ENCODE measurements around the gene GREB1. TPM values are rescaled to one million over a fixed set of nuclear protein-coding genes. Genes with fewer than 3 reads are reported as not detected.

The GREB1 gene
- total RNA-seq, 2 experiments from 2014 or later, result 0.10 to 0.29 TPM

- ChIA-PET CTCF (interaction anchor here (0.9 kb wide), 1 partner anchor 33 kb away, joined by 3 read pairs; no protein-coding TSS in a partner anchor), POLR2A (no interaction called here)
- no peaks in the 10 kb centered on the region for H3K9me3 Mint-ChIP-seq
- H3K4me1 Mint-ChIP-seq, result no peaks in the 10 kb centered on the region
- no peak overlapping the region for H3K27ac Mint-ChIP-seq
- H3K27me3 Mint-ChIP-seq, result peaks cover 26% of the 10 kb centered on the region
- no peak overlapping the region for H3K4me3 Mint-ChIP-seq
- no peak for DNase-seq
- H3K36me3 Mint-ChIP-seq (ENCODE audit: low read depth), result no peaks in the 10 kb centered on the region
Observed at GRCh38 chr2:11550901-11551568, 17.2 kb downstream of the GREB1 start.

DNA sequence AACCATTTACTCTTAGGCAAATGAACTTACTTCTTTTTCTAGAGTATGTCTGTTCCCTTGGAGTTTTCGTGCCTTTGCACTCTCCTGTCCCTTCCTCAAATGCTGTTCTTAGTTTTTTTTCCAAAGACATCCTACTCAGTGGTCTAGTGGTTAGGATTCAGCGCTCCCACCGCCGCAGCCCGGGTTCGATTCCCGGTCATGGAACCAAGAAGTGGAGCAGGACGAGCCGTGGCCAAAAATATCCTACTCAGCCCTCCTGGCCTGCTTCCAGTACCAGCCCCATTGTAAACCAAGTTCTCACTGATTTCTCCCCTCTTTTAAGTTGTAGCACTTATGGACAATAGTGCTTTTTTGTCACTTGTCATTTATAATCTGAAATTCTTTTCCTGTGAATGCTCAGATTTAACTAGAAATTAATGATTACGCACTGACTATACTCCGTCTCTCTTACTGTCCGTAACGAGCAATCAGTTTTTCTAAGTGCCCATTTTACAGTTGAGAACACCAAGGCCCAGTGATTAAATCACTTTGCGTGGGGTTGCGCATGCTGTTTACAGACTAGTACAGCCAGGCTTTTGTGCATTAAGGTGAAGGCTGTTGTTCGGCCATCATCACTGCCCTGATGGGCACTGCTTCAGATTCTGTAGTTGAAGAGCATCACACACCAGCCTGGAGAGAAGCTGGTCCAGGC is 17.9 kb downstream of the GREB1 start:
- H3K9me3 Mint-ChIP-seq, result no peaks in the 10 kb centered on the region
- no peak overlapping the region for H3K4me3 Mint-ChIP-seq
- H3K27me3 Mint-ChIP-seq, result peaks cover 31% of the 10 kb centered on the region
- DNase-seq, result no peak
- no peaks in the 10 kb centered on the region for H3K4me1 Mint-ChIP-seq
- ChIA-PET CTCF (no interaction called here), POLR2A (no interaction called here)
- no peaks in the 10 kb centered on the region for H3K36me3 Mint-ChIP-seq (ENCODE audit: low read depth)
- H3K27ac Mint-ChIP-seq, result no peak overlapping the region

DNA sequence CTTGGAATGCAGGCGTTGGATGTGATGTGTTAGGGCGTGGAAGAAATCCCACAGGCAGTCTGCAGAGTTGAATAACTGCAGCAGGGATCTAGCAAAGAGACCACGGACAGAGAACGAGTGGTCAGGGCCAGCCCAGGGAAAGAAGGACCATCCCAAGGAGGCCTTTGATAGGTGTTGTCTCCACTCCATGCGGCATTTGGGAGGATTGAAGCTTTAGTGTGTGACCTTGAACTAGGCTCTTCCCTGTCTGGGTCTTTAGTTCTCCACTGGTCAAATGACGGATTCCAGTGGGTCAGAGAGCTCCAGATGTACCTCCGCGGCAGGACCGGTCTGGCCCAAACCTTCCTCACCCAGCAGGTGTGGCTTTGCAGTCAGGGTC is 18.4 kb downstream of the GREB1 start:
- ChIA-PET CTCF (interaction anchor here (0.7 kb wide), 1 partner anchor 785 kb away, joined by 3 read pairs; no protein-coding TSS in a partner anchor), POLR2A (no interaction called here)
- H3K27ac Mint-ChIP-seq, result no peak overlapping the region
- no peaks in the 10 kb centered on the region for H3K4me1 Mint-ChIP-seq
- H3K36me3 Mint-ChIP-seq (ENCODE audit: low read depth), result no peaks in the 10 kb centered on the region
- no peak for DNase-seq
- H3K4me3 Mint-ChIP-seq, result no peak overlapping the region
- H3K27me3 Mint-ChIP-seq, result peaks cover 30% of the 10 kb centered on the region
- H3K9me3 Mint-ChIP-seq, result no peaks in the 10 kb centered on the region

DNA sequence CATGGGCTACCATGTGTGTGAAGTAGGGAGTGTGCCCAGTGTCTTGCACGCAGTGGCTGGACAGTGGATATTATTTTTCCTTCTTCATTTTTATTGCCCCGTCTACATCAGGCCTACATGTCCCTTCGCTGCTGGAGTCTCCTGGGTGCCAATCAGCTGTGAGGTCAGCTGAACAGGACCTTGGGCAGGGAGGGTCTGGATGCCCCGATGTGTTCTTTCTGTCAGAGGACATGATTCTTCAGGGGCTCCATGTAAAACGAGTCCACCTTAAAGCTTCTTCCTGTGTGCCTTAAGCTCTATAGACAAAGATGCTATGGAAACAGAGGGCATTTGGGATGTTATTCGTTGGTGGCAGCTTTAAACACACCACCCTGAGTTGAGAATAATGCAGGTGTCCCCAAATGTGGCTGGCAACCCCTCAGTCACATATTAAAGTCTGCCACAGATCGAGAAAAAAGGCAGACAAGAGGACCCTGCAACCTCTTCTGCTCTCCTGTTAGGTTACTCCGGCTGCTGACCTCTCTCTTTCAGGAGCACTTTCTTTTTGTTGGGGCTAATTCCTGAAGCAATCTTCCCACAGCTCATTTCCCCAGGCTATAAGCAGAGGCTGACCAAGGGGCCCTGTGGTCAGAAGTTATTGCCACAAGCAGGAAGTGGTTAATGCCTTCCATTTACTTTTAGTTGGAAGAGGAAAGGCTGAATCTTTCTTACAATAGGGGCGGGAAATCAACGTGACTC is 20.0 kb downstream of the GREB1 start:
- CTCF ChIA-PET, result interaction anchor here (0.7 to 1.3 kb wide), 2 partner anchors 31 to 279 kb away, joined by 3 read pairs; no protein-coding TSS in a partner anchor
- H3K4me3 Mint-ChIP-seq, result no peak overlapping the region

DNA sequence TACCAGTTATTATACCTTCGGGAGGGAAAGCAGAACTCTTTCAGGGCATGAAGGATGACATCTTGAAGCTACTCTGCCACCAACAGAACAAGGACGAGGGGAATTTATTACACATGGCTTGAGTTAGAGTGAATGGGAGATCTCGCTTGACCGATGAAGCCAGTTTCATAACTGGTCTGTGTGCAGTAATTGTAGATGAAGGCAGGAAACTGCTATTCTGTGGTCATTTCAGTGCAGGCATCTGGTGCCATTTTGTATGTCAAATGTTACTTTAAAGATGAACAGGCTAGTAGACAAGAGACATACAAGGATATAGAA is 20.5 kb downstream of the GREB1 start:
- peaks cover 30% of the 10 kb centered on the region for H3K27me3 Mint-ChIP-seq
- CTCF ChIA-PET, result interaction anchor here (1.3 kb wide), 1 partner anchor 30 kb away, joined by 3 read pairs; no protein-coding TSS in a partner anchor
- H3K4me3 Mint-ChIP-seq, result no peak overlapping the region
- H3K27ac Mint-ChIP-seq, result no peak overlapping the region
- H3K9me3 Mint-ChIP-seq, result no peaks in the 10 kb centered on the region
- no peaks in the 10 kb centered on the region for H3K36me3 Mint-ChIP-seq (ENCODE audit: low read depth)
- no peaks in the 10 kb centered on the region for H3K4me1 Mint-ChIP-seq
- POLR2A ChIA-PET, result no interaction called here
- no peak for DNase-seq

More for the DNA sequence above, 20.0 kb downstream of the GREB1 start:
- no peaks in the 10 kb centered on the region for H3K9me3 Mint-ChIP-seq
- H3K36me3 Mint-ChIP-seq (ENCODE audit: low read depth), result no peaks in the 10 kb centered on the region
- H3K4me1 Mint-ChIP-seq, result no peaks in the 10 kb centered on the region
- no peak for DNase-seq
- no peak overlapping the region for H3K27ac Mint-ChIP-seq
- H3K27me3 Mint-ChIP-seq, result peaks cover 30% of the 10 kb centered on the region
- POLR2A ChIA-PET, result no interaction called here

DNA sequence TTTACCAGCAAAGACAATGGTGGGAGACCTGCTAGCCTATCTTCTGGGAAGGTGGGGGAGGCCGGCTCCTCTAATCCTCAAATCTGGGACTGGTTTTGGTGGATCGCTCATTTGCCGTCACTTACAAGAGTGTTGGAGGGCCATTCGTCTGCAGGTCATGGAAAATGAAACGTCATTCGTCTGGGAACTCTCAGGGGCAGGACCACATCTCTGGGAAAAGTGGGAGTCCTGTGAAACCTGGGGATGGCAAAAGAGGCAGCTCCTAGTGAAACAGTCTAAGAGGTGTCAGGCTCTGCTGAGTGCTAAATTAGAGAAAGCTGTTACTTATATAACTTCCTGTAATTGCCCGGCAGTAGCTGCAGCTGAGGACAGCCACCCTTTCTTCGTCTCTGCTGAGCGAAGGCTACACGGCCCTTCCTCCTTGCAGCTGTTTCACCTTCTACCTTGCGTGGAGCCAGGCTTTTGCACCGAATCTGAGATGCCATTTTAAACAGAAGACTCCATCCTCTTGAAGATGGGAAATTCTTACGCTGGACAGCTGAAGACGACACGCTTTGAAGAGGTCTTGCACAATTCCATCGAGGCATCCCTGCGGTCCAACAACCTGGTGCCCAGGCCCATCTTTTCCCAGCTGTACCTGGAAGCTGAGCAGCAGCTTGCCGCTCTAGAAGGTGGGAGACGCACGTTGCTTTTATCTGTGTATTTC is 22.4 kb downstream of the GREB1 start:
- Mint-ChIP-seq H3K9me3 (no peaks in the 10 kb centered on the region), H3K36me3 (ENCODE audit: low read depth) (no peaks in the 10 kb centered on the region), H3K27me3 (peaks cover 30% of the 10 kb centered on the region), H3K27ac (no peak overlapping the region), H3K4me1 (no peaks in the 10 kb centered on the region), H3K4me3 (no peak overlapping the region)
- DNase-seq, result no peak
- ChIA-PET CTCF (no interaction called here), POLR2A (no interaction called here)

DNA sequence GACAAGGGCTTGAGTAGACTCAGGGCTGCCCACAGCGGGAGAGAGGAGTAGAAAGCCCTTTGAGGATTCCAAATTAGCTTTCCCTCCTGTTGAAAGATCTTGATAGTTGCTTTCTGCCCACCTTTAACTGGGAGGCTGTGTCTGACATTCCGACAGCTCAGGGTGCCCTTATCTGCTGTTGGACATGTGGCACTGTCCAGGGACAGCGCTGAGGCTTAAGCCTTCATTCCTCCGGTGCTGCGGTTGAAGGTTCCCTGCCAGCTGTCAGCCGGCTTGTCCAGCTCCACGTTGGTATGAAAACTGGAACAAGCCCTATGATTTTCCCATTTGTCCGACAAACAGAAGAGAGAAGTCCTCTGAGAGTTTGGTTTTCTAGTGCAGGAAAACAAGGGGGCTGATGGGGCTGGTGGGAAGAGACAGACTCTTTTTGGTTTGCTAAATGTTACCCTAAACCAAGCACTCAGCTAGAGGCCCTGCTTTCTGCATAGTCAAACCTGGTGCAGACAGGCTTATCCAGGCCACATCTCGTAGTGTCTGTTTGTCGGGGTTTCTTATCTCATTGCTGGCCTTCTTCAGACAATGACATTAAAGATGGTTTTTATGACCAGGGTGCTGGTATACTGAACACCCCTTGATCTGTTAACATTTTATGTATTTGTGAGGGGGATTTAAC is 24.5 kb downstream of the GREB1 start:
- POLR2A ChIA-PET, result no interaction called here
- no peak overlapping the region for H3K27ac Mint-ChIP-seq
- no peak overlapping the region for H3K4me3 Mint-ChIP-seq
- H3K36me3 Mint-ChIP-seq (ENCODE audit: low read depth), result no peaks in the 10 kb centered on the region
- no peaks in the 10 kb centered on the region for H3K4me1 Mint-ChIP-seq
- DNase-seq, result no peak
- H3K27me3 Mint-ChIP-seq, result peaks cover 30% of the 10 kb centered on the region
- CTCF ChIA-PET, result interaction anchor here (1.2 kb wide), 2 partner anchors 32 to 125 kb away, joined by 3 read pairs; no protein-coding TSS in a partner anchor
- H3K9me3 Mint-ChIP-seq, result no peaks in the 10 kb centered on the region

- H3K36me3 Mint-ChIP-seq (ENCODE audit: low read depth), result no peaks in the 10 kb centered on the region
- no peaks in the 10 kb centered on the region for H3K4me1 Mint-ChIP-seq
- H3K9me3 Mint-ChIP-seq, result no peaks in the 10 kb centered on the region
- ChIA-PET POLR2A (no interaction called here), CTCF (no interaction called here)
- H3K27me3 Mint-ChIP-seq, result peaks cover 28% of the 10 kb centered on the region
- H3K27ac Mint-ChIP-seq, result no peak overlapping the region
- no peak overlapping the region for H3K4me3 Mint-ChIP-seq
- DNase-seq, result no peak
Observed at GRCh38 chr2:11559066-11559785, 25.4 kb downstream of the GREB1 start.

DNA sequence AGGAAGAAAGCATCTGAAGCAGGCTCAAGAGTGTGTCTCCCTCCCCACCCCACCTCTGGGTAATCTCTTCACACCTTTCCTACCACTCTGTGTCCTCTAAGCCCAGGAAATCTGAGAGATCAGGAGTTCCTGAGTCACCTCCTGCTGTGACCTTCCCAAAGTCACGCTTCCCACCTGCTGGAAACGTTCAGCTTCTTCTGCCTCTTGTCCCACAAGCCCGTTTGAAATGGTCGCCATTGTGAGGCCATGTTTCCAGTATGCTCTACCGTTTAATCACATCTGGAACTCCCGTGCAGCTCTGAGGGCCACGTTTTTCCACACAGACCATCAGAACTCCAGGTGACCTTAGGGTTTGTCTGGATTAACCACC is 25.9 kb downstream of the GREB1 start:
- no peak overlapping the region for H3K4me3 Mint-ChIP-seq

GRCh38 chr2:11560806-11561205 is 27.0 kb downstream of the GREB1 start:
- CTCF ChIA-PET, result interaction anchor here (1.8 kb wide), 1 partner anchor 22 kb away, joined by 4 read pairs; no protein-coding TSS in a partner anchor
- no peaks in the 10 kb centered on the region for H3K36me3 Mint-ChIP-seq (ENCODE audit: low read depth)
- no peaks in the 10 kb centered on the region for H3K4me1 Mint-ChIP-seq
- DNase-seq, result no peak
- H3K27me3 Mint-ChIP-seq, result peaks cover 16% of the 10 kb centered on the region
- H3K9me3 Mint-ChIP-seq, result no peaks in the 10 kb centered on the region
- H3K4me3 Mint-ChIP-seq, result no peak overlapping the region
- POLR2A ChIA-PET, result no interaction called here
- no peak overlapping the region for H3K27ac Mint-ChIP-seq

More for the DNA sequence above, 25.9 kb downstream of the GREB1 start:
- Mint-ChIP-seq H3K27ac (no peak overlapping the region), H3K36me3 (ENCODE audit: low read depth) (no peaks in the 10 kb centered on the region), H3K9me3 (no peaks in the 10 kb centered on the region), H3K4me1 (no peaks in the 10 kb centered on the region), H3K27me3 (peaks cover 23% of the 10 kb centered on the region)
- POLR2A ChIA-PET, result no interaction called here
- DNase-seq, result no peak
- CTCF ChIA-PET, result no interaction called here

- H3K9me3 Mint-ChIP-seq, result no peaks in the 10 kb centered on the region
- no peak for DNase-seq
- H3K4me3 Mint-ChIP-seq, result no peak overlapping the region
- H3K27me3 Mint-ChIP-seq, result peaks cover 10% of the 10 kb centered on the region
- CTCF ChIA-PET, result interaction anchor here (1.8 kb wide), 1 partner anchor 20 kb away, joined by 4 read pairs; no protein-coding TSS in a partner anchor
- no peaks in the 10 kb centered on the region for H3K4me1 Mint-ChIP-seq
- no peak overlapping the region for H3K27ac Mint-ChIP-seq
- POLR2A ChIA-PET, result interaction anchor here (0.6 kb wide), 1 partner anchor 160 kb away, joined by 3 read pairs; no protein-coding TSS in a partner anchor
- no peaks in the 10 kb centered on the region for H3K36me3 Mint-ChIP-seq (ENCODE audit: low read depth)
Observed at GRCh38 chr2:11562011-11562410, 28.2 kb downstream of the GREB1 start.

GRCh38 chr2:11562476-11562875 is 28.6 kb downstream of the GREB1 start:
- Mint-ChIP-seq H3K27me3 (peaks cover 6% of the 10 kb centered on the region), H3K4me1 (no peaks in the 10 kb centered on the region), H3K27ac (no peak overlapping the region), H3K36me3 (ENCODE audit: low read depth) (no peaks in the 10 kb centered on the region), H3K4me3 (no peak overlapping the region), H3K9me3 (no peaks in the 10 kb centered on the region)
- ChIA-PET CTCF (interaction anchor here (1.8 kb wide), 1 partner anchor 20 kb away, joined by 4 read pairs; no protein-coding TSS in a partner anchor), POLR2A (no interaction called here)
- no peak for DNase-seq
